K562 (cell line): ENCODE results near the gene GORASP2. TPM values are rescaled to one million over a fixed set of nuclear protein-coding genes. Genes with fewer than 3 reads are reported as not detected.
A peak's percentile ranks its signal among the peaks of the same experiment; 100 is the strongest.

ENCODE experiments used
- ARHGAP35 ChIP-seq: fragments of 450-650 bp; IDR thresholded peaks from 2 replicates; pipeline ENCODE4 v1.6.1; 2018; ENCODE audit not compliant: partially characterized antibody
- GABPB1 ChIP-seq: sonication (generic); formaldehyde crosslinking; IDR thresholded peaks from 2 replicates; pipeline ENCODE4 v1.8.0; 2022; ENCODE audit warnings: mild to moderate bottlenecking, missing genetic modification reagents
- GATAD2B ChIP-seq: fragments of 450-650 bp; IDR thresholded peaks from 2 replicates; pipeline ENCODE4 v1.6.1; 2017; ENCODE audit warnings: mild to moderate bottlenecking, borderline replicate concordance
- KDM1A ChIP-seq, 2 experiments: fragments of 450-650 bp; IDR thresholded peaks; 2 replicates each; pipeline ENCODE4 v1.6.1; 2016; ENCODE audit warnings: mild to moderate bottlenecking in 2 of 2
- NFE2L1 ChIP-seq: fragments of 450-650 bp; IDR thresholded peaks from 2 replicates; pipeline ENCODE4 v1.6.1; 2016; ENCODE audit warnings: missing genetic modification characterization, low read depth, mild to moderate bottlenecking, missing compliant biosample characterization, moderate library complexity, borderline replicate concordance
- NRF1 ChIP-seq, 2 experiments: fragments of 450-650 bp; IDR thresholded peaks in 1 of 2; conservative IDR thresholded peaks in 1 of 2; 2 replicates each; pipeline ENCODE4 v1.6.1; 2014; ENCODE audit warnings: mild to moderate bottlenecking in 2 of 2
- PHF8 ChIP-seq: fragments of 200-600 bp; sonication (generic); IDR thresholded peaks from 2 replicates; pipeline ENCODE4 v1.6.1; 2012; ENCODE audit warnings: mixed run types, mild to moderate bottlenecking, inconsistent platforms, low read length, moderate library complexity, borderline replicate concordance
- RBBP5 ChIP-seq: fragments of 200-600 bp; sonication (generic); IDR thresholded peaks from 2 replicates; pipeline ENCODE4 v1.6.1; 2012; ENCODE audit warnings: borderline replicate concordance, mild to moderate bottlenecking, low read length, control low read depth, inconsistent platforms; ENCODE audit not compliant: insufficient read depth, poor library complexity, severe bottlenecking
- RBM34 ChIP-seq: fragments of 200-400 bp; formaldehyde crosslinking; IDR thresholded peaks from 2 replicates; pipeline ENCODE4 v1.6.1; 2018; ENCODE audit warnings: low read length, borderline replicate concordance; ENCODE audit not compliant: insufficient read depth
- ZNF586 ChIP-seq: fragments of 450-650 bp; formaldehyde crosslinking; conservative IDR thresholded peaks from 2 replicates; pipeline ENCODE4 v1.4.0; 2020; ENCODE audit warnings: mild to moderate bottlenecking, moderate library complexity
- ZNF766 ChIP-seq: fragments of 200-800 bp; sonication (Bioruptor generic); conservative IDR thresholded peaks from 2 replicates; pipeline ENCODE4 v1.6.1; 2016; ENCODE audit warnings: missing genetic modification characterization, missing compliant biosample characterization
- polyA plus RNA-seq, 8 experiments: library from polyadenylated mRNA; depleted of rRNA in 4 of 8; stranded (reverse) in 5 of 8; unstranded in 3 of 8; fragments of >200 nt; fragmentation: Nextera tagmentation in 2 of 8; fragmentation: Illumina TruSeq in 1 of 8; extraction: Ambion mirVana in 2 of 8; extraction: Trizol in 1 of 8; gene quantifications; 2 replicates each; pipeline versions ENCODE4 v1.2.1 to v1.2.3, GENCODE V29; 2011 to 2014; ENCODE audit warnings: inconsistent platforms in 1 of 8, missing spikeins in 1 of 8
- total RNA-seq, 7 experiments: library from RNA; depleted of rRNA in 6 of 7; stranded (reverse); fragments of >200 nt in 6 of 7; fragmentation: Illumina TruSeq in 2 of 7; extraction: Trizol in 2 of 7; gene quantifications; 2 replicates each; pipeline versions ENCODE4 v1.2.1 to v1.2.3, GENCODE V29; 2011 to 2021; ENCODE audit warnings: low replicate concordance in 1 of 7
- TF ChIP-seq, protein P1 (sequence below): sonication (generic); formaldehyde crosslinking; IDR thresholded peaks from 2 replicates; pipeline ENCODE4 v1.8.1; 2023; ENCODE audit warnings: mild to moderate bottlenecking, missing genetic modification reagents
- TF ChIP-seq, protein P2 (sequence below): sonication (generic); formaldehyde crosslinking; IDR thresholded peaks from 2 replicates; pipeline ENCODE4 v1.8.0; 2022; ENCODE audit warnings: mild to moderate bottlenecking, missing genetic modification reagents
- TF ChIP-seq, protein P3 (sequence below): sonication (generic); formaldehyde crosslinking; IDR thresholded peaks from 2 replicates; pipeline ENCODE4 v1.8.1; 2023; ENCODE audit warnings: mild to moderate bottlenecking, missing genetic modification reagents
- TF ChIP-seq, protein P4 (sequence below): sonication (generic); formaldehyde crosslinking; IDR thresholded peaks from 2 replicates; pipeline ENCODE4 v1.8.0; 2022; ENCODE audit warnings: missing genetic modification reagents, mild to moderate bottlenecking, borderline replicate concordance

GORASP2 gene
- total and polyA plus RNA-seq, 9 of the 15 experiments (the other 6 are each of a cell fraction or from before 2014, with no cell fraction given): 27.4 to 180 (median 59.6) TPM

DNA sequence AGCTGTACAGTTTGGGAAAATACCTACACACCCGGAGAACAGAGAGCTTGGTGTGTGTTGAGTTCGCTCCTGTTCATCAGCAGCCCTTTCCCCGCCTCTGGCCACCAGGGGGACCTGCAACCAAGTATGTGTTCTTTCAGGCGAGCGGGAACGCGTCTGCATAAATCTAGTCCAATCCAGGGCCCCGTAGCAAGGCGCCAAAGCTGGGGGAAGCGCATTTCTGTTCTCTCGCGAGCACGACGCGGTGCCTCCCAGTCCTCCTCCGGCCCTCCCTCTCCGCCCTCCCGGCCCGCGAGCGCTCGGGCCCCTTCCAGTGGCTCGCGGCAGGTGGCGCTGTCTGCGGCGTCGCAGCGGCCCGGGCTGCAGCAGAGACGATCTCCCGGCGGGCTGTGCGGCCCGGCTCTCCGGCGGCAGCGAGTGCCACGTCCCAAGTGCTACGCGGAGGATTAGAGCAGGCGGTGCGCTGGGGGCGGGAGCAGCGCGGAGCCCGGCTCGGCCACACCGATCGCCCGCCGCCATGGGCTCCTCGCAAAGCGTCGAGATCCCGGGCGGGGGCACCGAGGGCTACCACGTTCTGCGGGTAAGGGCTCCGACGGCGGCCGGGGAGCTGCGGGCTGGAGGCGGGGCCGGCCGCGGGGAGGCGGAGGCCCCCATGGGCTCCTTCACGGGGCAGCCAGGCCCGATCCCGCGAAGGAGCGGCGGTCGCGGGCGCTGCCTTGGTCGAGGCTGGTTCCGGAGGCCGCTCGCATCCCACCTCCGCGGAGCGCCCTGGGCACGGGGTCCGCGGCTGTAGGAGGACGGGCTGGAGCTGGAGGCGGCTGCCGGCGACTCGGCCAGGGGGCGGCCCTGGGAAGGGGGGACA, at the start of gene GORASP2 (continued):
- TF ChIP-seq ZNF766 (peak; percentile 78; the same call in 1 of the 2 replicates), GABPB1 (CRISPR knock-in tag) (peak; percentile 90), ARHGAP35 (peak; percentile 91), PHF8 (peak; percentile 98), ZNF586 (CRISPR knock-in tag) (no peak), NRF1 (conservative IDR thresholded peaks at IDR 0.05 in 1 of 2, IDR thresholded peaks at IDR 0.05 in 1 of 2) (peak; percentile 81 to 85), KDM1A (IDR thresholded peaks at IDR 0.05) (0 out of 4 replicates have a peak, but pooled peaks of 1 of the 2 experiments have one; percentile 45), RBBP5 (peak; percentile 93), RBM34 (0 out of 2 replicates have a peak, but pooled peaks have one; percentile 80), NFE2L1 (tag) (no peak), GATAD2B (peak; percentile 61; the same call in 1 of the 2 replicates)
- TF ChIP-seq, protein P1, sequence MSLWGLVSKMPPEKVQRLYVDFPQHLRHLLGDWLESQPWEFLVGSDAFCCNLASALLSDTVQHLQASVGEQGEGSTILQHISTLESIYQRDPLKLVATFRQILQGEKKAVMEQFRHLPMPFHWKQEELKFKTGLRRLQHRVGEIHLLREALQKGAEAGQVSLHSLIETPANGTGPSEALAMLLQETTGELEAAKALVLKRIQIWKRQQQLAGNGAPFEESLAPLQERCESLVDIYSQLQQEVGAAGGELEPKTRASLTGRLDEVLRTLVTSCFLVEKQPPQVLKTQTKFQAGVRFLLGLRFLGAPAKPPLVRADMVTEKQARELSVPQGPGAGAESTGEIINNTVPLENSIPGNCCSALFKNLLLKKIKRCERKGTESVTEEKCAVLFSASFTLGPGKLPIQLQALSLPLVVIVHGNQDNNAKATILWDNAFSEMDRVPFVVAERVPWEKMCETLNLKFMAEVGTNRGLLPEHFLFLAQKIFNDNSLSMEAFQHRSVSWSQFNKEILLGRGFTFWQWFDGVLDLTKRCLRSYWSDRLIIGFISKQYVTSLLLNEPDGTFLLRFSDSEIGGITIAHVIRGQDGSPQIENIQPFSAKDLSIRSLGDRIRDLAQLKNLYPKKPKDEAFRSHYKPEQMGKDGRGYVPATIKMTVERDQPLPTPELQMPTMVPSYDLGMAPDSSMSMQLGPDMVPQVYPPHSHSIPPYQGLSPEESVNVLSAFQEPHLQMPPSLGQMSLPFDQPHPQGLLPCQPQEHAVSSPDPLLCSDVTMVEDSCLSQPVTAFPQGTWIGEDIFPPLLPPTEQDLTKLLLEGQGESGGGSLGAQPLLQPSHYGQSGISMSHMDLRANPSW: peak; percentile 99
- TF ChIP-seq, protein P2, sequence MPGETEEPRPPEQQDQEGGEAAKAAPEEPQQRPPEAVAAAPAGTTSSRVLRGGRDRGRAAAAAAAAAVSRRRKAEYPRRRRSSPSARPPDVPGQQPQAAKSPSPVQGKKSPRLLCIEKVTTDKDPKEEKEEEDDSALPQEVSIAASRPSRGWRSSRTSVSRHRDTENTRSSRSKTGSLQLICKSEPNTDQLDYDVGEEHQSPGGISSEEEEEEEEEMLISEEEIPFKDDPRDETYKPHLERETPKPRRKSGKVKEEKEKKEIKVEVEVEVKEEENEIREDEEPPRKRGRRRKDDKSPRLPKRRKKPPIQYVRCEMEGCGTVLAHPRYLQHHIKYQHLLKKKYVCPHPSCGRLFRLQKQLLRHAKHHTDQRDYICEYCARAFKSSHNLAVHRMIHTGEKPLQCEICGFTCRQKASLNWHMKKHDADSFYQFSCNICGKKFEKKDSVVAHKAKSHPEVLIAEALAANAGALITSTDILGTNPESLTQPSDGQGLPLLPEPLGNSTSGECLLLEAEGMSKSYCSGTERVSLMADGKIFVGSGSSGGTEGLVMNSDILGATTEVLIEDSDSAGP (CRISPR knock-in tag): peak; percentile 69; the same call in 1 of the 2 replicates
- TF ChIP-seq, protein P3, sequence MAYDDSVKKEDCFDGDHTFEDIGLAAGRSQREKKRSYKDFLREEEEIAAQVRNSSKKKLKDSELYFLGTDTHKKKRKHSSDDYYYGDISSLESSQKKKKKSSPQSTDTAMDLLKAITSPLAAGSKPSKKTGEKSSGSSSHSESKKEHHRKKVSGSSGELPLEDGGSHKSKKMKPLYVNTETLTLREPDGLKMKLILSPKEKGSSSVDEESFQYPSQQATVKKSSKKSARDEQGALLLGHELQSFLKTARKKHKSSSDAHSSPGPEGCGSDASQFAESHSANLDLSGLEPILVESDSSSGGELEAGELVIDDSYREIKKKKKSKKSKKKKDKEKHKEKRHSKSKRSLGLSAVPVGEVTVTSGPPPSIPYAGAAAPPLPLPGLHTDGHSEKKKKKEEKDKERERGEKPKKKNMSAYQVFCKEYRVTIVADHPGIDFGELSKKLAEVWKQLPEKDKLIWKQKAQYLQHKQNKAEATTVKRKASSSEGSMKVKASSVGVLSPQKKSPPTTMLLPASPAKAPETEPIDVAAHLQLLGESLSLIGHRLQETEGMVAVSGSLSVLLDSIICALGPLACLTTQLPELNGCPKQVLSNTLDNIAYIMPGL (CRISPR knock-in tag): peak; percentile 98; the same call in 1 of the 2 replicates
- TF ChIP-seq, protein P4, sequence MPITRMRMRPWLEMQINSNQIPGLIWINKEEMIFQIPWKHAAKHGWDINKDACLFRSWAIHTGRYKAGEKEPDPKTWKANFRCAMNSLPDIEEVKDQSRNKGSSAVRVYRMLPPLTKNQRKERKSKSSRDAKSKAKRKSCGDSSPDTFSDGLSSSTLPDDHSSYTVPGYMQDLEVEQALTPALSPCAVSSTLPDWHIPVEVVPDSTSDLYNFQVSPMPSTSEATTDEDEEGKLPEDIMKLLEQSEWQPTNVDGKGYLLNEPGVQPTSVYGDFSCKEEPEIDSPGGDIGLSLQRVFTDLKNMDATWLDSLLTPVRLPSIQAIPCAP: peak; percentile 90; the same call in 1 of the 2 replicates
